Endothelial cell of umbilical vein (primary cell): ENCODE measurements around the gene VEPH1. TPM values are rescaled to one million over a fixed set of nuclear protein-coding genes. Genes with fewer than 3 reads are reported as not detected.

Experiments
- BruUV-seq: library from RNA; stranded (reverse); fragments of 400-500 nt; replicated peaks from 2 replicates; lab custom pipeline; 2021; lab: Mats Ljungman, UMichigan
- CTCF ChIA-PET: fragments of 300-600, 350-600 bp; sonication (Branson Sonifier 250); formaldehyde crosslinking; loops from one replicate; lab custom pipeline; 2021; ENCODE audit warnings: antibody characterized with exemption, inconsistent platforms; lab: Charles Lee
- POLR2A ChIA-PET: fragments of 300-600, 350-600 bp; sonication (Branson Sonifier 250); formaldehyde crosslinking; loops from one replicate; lab custom pipeline; 2021; ENCODE audit warnings: antibody characterized with exemption, inconsistent platforms; lab: Charles Lee
- DNase-seq: peaks from one replicate; pipeline ENCODE4 v3.0.0-alpha.2; 2011; ENCODE audit warnings: low read depth, low spot score
- FAIRE-seq: peaks from 2 replicates; lab custom pipeline; 2011; peaks lifted over from hg19 to GRCh38; lab: Jason Lieb, UNC
- H2AFZ ChIP-seq: 2 replicates; pipeline ENCODE4 v1.6.0; 2012; ENCODE audit warnings: low read depth, low read length, control low read depth, inconsistent platforms
- H3K27ac ChIP-seq: 2 replicates; pipeline ENCODE4 v1.5.1; 2011; ENCODE audit warnings: low read depth, mild to moderate bottlenecking, control low read depth, low read length, moderate library complexity; ENCODE audit not compliant: insufficient read depth
- H3K27me3 ChIP-seq, 2 experiments: 2 replicates each; pipeline versions ENCODE4 v1.6.0 to v1.6.1; 2011; ENCODE audit warnings: low read length in 2 of 2, mixed read lengths in 1 of 2; ENCODE audit not compliant: control insufficient read depth in 2 of 2, insufficient read depth in 2 of 2
- H3K36me3 ChIP-seq, 2 experiments: 2 replicates in 1 of 2; 3 replicates in 1 of 2; pipeline ENCODE4 v1.5.1; 2011; ENCODE audit warnings: low read length in 2 of 2, mild to moderate bottlenecking in 1 of 2, moderate library complexity in 1 of 2; ENCODE audit not compliant: control insufficient read depth in 2 of 2, insufficient read depth in 2 of 2; ENCODE audit errors: extremely low read depth in 1 of 2
- H3K4me1 ChIP-seq: 3 replicates; pipeline ENCODE4 v1.5.1; 2011; ENCODE audit warnings: mild to moderate bottlenecking, low read length; ENCODE audit not compliant: control insufficient read depth, insufficient read depth; ENCODE audit errors: extremely low read depth
- H3K4me2 ChIP-seq: 2 replicates; pipeline ENCODE4 v1.6.1; 2011; ENCODE audit warnings: low read length, control low read depth, mixed read lengths; ENCODE audit not compliant: insufficient read depth
- H3K4me3 ChIP-seq, 3 experiments: fragments of 200-600 bp in 1 of 3; sonication (generic), shearing (Covaris generic) in 1 of 3; replicated peaks in 1 of 3; 2 replicates each; pipeline ENCODE4 v1.5.1; 2011 to 2016; ENCODE audit warnings: control low read depth in 3 of 3, low read length in 3 of 3, mild to moderate bottlenecking in 2 of 3, inconsistent platforms in 1 of 3, low read depth in 1 of 3, moderate library complexity in 1 of 3; ENCODE audit not compliant: insufficient read depth in 1 of 3
- H3K79me2 ChIP-seq: 2 replicates; pipeline ENCODE4 v1.6.0; 2012; ENCODE audit warnings: low read length, inconsistent platforms; ENCODE audit not compliant: control insufficient read depth, insufficient read depth
- H3K9ac ChIP-seq: replicated peaks from 2 replicates; pipeline ENCODE3; 2011; ENCODE audit warnings: low read length, control low read depth; ENCODE audit not compliant: insufficient read depth; ENCODE audit errors: extremely low read depth
- H3K9me1 ChIP-seq: replicated peaks from 3 replicates; pipeline ENCODE4 v1.6.0; 2011; ENCODE audit warnings: mild to moderate bottlenecking, low read length; ENCODE audit not compliant: control insufficient read depth, insufficient read depth; ENCODE audit errors: extremely low read depth
- H3K9me3 ChIP-seq: replicated peaks from 2 replicates; pipeline ENCODE4 v1.5.1; 2012; ENCODE audit warnings: low read length, inconsistent platforms; ENCODE audit not compliant: control insufficient read depth, insufficient read depth
- H4K20me1 ChIP-seq: replicated peaks from 2 replicates; pipeline ENCODE3; 2011; ENCODE audit warnings: mild to moderate bottlenecking, low read length; ENCODE audit not compliant: control insufficient read depth, insufficient read depth; ENCODE audit errors: extremely low read depth
- EZH2 ChIP-seq: IDR thresholded peaks from 2 replicates; pipeline ENCODE4 v1.6.1; 2012; ENCODE audit warnings: borderline replicate concordance, low read depth, mild to moderate bottlenecking, moderate library complexity, low read length, inconsistent platforms; ENCODE audit not compliant: severe bottlenecking
- FOS ChIP-seq: IDR thresholded peaks from 2 replicates; pipeline ENCODE4 v1.6.1; 2011; ENCODE audit warnings: mild to moderate bottlenecking, low read length, moderate library complexity, borderline replicate concordance; ENCODE audit not compliant: insufficient read depth
- MAX ChIP-seq: IDR thresholded peaks from 2 replicates; pipeline ENCODE4 v1.6.1; 2011; ENCODE audit not compliant: insufficient read depth, insufficient read length
- MYC ChIP-seq: IDR thresholded peaks from one replicate; pipeline ENCODE4 v1.6.1; 2011; ENCODE audit warnings: mild to moderate bottlenecking, low read depth, low read length
- POLR2AphosphoS5 ChIP-seq: IDR thresholded peaks from 2 replicates; pipeline ENCODE4 v1.6.1; 2012; ENCODE audit warnings: low read depth, mild to moderate bottlenecking, control low read depth, low read length, moderate library complexity; ENCODE audit not compliant: insufficient read depth
- dilution Hi-C: fragments of 300-500 bp; cut with MboI; formaldehyde crosslinking; loops from one replicate; pipeline ENCODE4 v1.15.0; 2019; ENCODE audit warnings: low sequenced_read_pairs; ENCODE audit not compliant: extremely low pct_ligation_motif_present
- intact Hi-C: fragments of 100-400 bp; cut with micrococcal nuclease; formaldehyde crosslinking; loops from one replicate; pipeline ENCODE4 v1.10.0; 2022
- polyA plus RNA-seq, 4 experiments: library from polyadenylated mRNA; depleted of rRNA in 3 of 4; stranded (reverse) in 3 of 4; unstranded in 1 of 4; fragments of >200 nt; gene quantifications; 2 replicates each; pipeline versions ENCODE4 v1.2.1 to v1.2.3, GENCODE V29; 2011 to 2012; ENCODE audit warnings: missing spikeins in 1 of 4
- total RNA-seq: library from RNA; stranded (reverse); gene quantifications from 2 replicates; pipeline ENCODE4 v1.2.3, GENCODE V29; 2021

VEPH1 gene
- total and polyA plus RNA-seq, 2 donors (not counting 3 experiments of a cell fraction or from before 2014, with no cell fraction given): 42.9 to 136 TPM

GRCh38 chr3:157392104-157392503, 111.1 kb downstream of the VEPH1 start:
- Histone ChIP-seq H3K9me3 (no peaks in the 10 kb centered on the region), H3K4me1 (peaks cover 18% of the 10 kb centered on the region), H3K9me1 (no peaks in the 10 kb centered on the region), H3K4me3 (no peak overlapping the region), H3K4me2 (no peak overlapping the region), H3K9ac (no peak overlapping the region), H3K79me2 (peaks cover 3% of the 10 kb centered on the region), H3K27ac (no peak overlapping the region), H4K20me1 (no peaks in the 10 kb centered on the region), H2AFZ (no peak overlapping the region), H3K27me3 (no peaks in the 10 kb centered on the region), H3K36me3 (no peaks in the 10 kb centered on the region)
- no TSS peak for BruUV-seq
- CTCF ChIA-PET: interaction anchor here (0.8 to 2.0 kb wide), 3 partner anchors 8 to 36 kb away, joined by 3 to 5 read pairs (median 3); no protein-coding TSS in a partner anchor
- TF ChIP-seq MYC (no peak), EZH2 (no peak)
- intact Hi-C loops (no loop called here), dilution Hi-C loops (no loop called here)
- no peak for FAIRE-seq
- DNase-seq: no peak
- POLR2A ChIA-PET: no interaction called here

DNA sequence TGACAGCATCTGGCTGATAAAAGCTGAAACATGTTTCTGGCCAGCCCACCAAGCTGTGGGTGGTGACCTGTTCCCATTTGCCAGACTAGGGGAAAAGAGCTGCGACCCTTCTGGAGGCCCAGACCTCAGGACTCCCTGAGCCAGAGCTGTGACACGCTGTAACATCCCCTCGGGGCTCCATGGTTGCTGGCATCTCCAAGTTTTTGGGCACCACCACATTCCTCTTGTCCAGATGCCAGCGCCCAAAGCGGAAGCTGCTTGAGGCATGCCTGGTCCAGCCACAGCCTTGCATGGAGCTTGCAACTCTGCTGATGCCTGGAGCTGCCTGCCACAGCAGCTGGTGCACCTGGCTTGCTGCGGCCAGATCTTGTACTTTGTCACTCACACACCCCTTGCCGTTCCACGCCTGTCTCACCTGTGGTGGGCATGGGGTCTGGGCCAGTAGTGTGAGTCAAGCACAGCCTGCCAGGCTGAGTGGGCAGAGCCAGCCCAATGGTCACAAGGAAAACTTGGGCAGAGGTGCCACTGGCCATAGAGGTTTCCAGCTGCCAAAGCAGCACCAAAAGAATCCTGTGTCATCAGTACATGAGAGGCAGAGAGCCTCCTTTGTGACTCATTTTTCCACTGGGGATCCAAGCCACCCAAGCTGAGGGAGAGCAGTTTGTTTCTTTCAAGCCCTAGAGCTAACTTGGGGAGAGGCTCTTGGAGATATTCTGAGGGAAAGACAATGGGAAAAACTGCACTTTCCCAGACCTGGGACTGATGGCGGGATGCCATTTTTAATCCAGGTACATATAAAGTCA, 112.3 kb downstream of the VEPH1 start:
- Histone ChIP-seq H2AFZ (no peak overlapping the region), H3K4me3 (no peak overlapping the region), H3K9me1 (no peaks in the 10 kb centered on the region), H3K9ac (no peak overlapping the region), H3K9me3 (no peaks in the 10 kb centered on the region), H3K36me3 (no peaks in the 10 kb centered on the region), H3K4me1 (peaks cover 18% of the 10 kb centered on the region), H3K4me2 (no peak overlapping the region), H3K27me3 (no peaks in the 10 kb centered on the region), H3K79me2 (peaks cover 3% of the 10 kb centered on the region), H3K27ac (no peak overlapping the region), H4K20me1 (no peaks in the 10 kb centered on the region)
- dilution Hi-C loops (no loop called here), intact Hi-C loops (no loop called here)
- DNase-seq (no peak), FAIRE-seq (no peak)
- CTCF ChIA-PET: interaction anchor here (2.0 kb wide), 1 partner anchor 9 kb away, joined by 5 read pairs; no protein-coding TSS in a partner anchor
- no peak for TF ChIP-seq FOS
- TF ChIP-seq MAX: no peak
- no peak for TF ChIP-seq POLR2AphosphoS5
- no TSS peak for BruUV-seq
- POLR2A ChIA-PET: no interaction called here
